Measurements from ENCODE around the gene BTBD18.

DNA sequence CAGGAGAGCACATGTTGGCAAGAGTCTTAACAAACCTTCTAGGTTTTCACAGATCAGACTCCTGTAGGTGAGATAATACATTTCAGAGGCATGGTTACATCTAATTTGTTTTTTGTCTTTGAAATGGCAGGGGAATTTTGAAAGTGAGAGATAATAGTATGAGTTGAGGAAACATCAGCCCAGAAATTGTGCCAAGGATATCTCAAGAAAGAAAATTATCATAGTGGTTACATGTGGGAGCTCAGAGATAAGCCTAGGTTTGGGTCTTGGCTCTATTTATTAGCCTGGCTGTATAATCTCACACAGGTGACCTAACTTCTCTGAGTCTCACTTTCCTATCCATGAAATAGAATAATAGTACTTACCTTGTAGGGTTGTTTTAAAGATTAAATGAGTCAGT, 443 bp downstream of the BTBD18 start:
- TF ChIP-seq, protein P1, sequence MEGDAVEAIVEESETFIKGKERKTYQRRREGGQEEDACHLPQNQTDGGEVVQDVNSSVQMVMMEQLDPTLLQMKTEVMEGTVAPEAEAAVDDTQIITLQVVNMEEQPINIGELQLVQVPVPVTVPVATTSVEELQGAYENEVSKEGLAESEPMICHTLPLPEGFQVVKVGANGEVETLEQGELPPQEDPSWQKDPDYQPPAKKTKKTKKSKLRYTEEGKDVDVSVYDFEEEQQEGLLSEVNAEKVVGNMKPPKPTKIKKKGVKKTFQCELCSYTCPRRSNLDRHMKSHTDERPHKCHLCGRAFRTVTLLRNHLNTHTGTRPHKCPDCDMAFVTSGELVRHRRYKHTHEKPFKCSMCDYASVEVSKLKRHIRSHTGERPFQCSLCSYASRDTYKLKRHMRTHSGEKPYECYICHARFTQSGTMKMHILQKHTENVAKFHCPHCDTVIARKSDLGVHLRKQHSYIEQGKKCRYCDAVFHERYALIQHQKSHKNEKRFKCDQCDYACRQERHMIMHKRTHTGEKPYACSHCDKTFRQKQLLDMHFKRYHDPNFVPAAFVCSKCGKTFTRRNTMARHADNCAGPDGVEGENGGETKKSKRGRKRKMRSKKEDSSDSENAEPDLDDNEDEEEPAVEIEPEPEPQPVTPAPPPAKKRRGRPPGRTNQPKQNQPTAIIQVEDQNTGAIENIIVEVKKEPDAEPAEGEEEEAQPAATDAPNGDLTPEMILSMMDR (IDR thresholded peaks at IDR 0.05) = no peak
- no peak for TF ChIP-seq POLR2A (IDR thresholded peaks at IDR 0.05)

All from vagina (tissue), 2 donors.